Trophoblast cell (in vitro differentiated cells and primary cell): Measurements from ENCODE around the gene PCSK5.

Experiments
- DNase-seq, 2 donors: peaks; one replicate each; pipeline ENCODE4 v3.0.0-alpha.2; 2016
- H2AFZ ChIP-seq: 2 replicates; pipeline ENCODE4 v1.6.1; 2013; ENCODE audit warnings: low read length, moderate library complexity, mild to moderate bottlenecking; ENCODE audit not compliant: insufficient read depth, poor library complexity
- H2AK5ac ChIP-seq: 2 replicates; pipeline ENCODE4 v1.6.1; 2013; ENCODE audit warnings: mild to moderate bottlenecking, low read length
- H2BK120ac ChIP-seq: 2 replicates; pipeline ENCODE4 v1.6.1; 2013; ENCODE audit warnings: low read length, mild to moderate bottlenecking, moderate library complexity; ENCODE audit not compliant: insufficient read depth, poor library complexity
- H2BK12ac ChIP-seq: 2 replicates; pipeline ENCODE4 v1.6.1; 2013; ENCODE audit warnings: mild to moderate bottlenecking, low read length, moderate library complexity
- H2BK5ac ChIP-seq: 2 replicates; pipeline ENCODE4 v1.6.1; 2013; ENCODE audit warnings: low read length, low read depth, moderate library complexity, mild to moderate bottlenecking; ENCODE audit not compliant: poor library complexity
- H3K14ac ChIP-seq: 2 replicates; pipeline ENCODE4 v1.6.1; 2013; ENCODE audit warnings: mild to moderate bottlenecking, low read length
- H3K18ac ChIP-seq: 2 replicates; pipeline ENCODE4 v1.6.1; 2013; ENCODE audit warnings: mild to moderate bottlenecking, low read length
- H3K23ac ChIP-seq: 2 replicates; pipeline ENCODE4 v1.6.1; 2013; ENCODE audit warnings: low read length
- H3K27ac ChIP-seq: 2 replicates; pipeline ENCODE4 v1.5.1; 2013; ENCODE audit warnings: low read depth, mild to moderate bottlenecking, inconsistent platforms, low read length, moderate library complexity
- H3K27me3 ChIP-seq: 2 replicates; pipeline ENCODE4 v1.6.1; 2013; ENCODE audit warnings: inconsistent platforms, mild to moderate bottlenecking, low read length, moderate library complexity; ENCODE audit not compliant: insufficient read depth
- H3K36me3 ChIP-seq, 2 experiments: 1 replicate in 1 of 2; 2 replicates in 1 of 2; pipeline ENCODE4 v1.6.1; 2013; ENCODE audit warnings: low read length in 2 of 2, mild to moderate bottlenecking in 2 of 2, moderate library complexity in 1 of 2; ENCODE audit not compliant: insufficient read depth in 2 of 2, control insufficient read depth in 1 of 2
- H3K4ac ChIP-seq: 2 replicates; pipeline ENCODE4 v1.6.1; 2013; ENCODE audit warnings: low read depth, mild to moderate bottlenecking, low read length, moderate library complexity
- H3K4me1 ChIP-seq, 2 experiments: 1 replicate in 1 of 2; 2 replicates in 1 of 2; pipeline ENCODE4 v1.6.1; 2013; ENCODE audit warnings: low read length in 2 of 2, mild to moderate bottlenecking in 2 of 2, moderate library complexity in 1 of 2; ENCODE audit not compliant: insufficient read depth in 2 of 2, control insufficient read depth in 1 of 2
- H3K4me2 ChIP-seq: 2 replicates; pipeline ENCODE4 v1.6.1; 2013; ENCODE audit warnings: inconsistent platforms, mild to moderate bottlenecking, low read length, moderate library complexity
- H3K4me3 ChIP-seq: 2 replicates; pipeline ENCODE4 v1.5.1; 2013; ENCODE audit warnings: mild to moderate bottlenecking, low read depth, low read length, inconsistent platforms
- H3K79me1 ChIP-seq: one replicate; pipeline ENCODE4 v1.6.1; 2013; ENCODE audit warnings: low read length
- H3K79me2 ChIP-seq: 2 replicates; pipeline ENCODE4 v1.6.1; 2013; ENCODE audit warnings: low read length, mild to moderate bottlenecking; ENCODE audit not compliant: control insufficient read depth, insufficient read depth, poor library complexity
- H3K9ac ChIP-seq: 2 replicates; pipeline ENCODE4 v1.6.1; 2013; ENCODE audit warnings: mild to moderate bottlenecking, low read length
- H3K9me3 ChIP-seq: 2 replicates; pipeline ENCODE4 v1.6.1; 2013; ENCODE audit warnings: low read depth, mild to moderate bottlenecking, control low read depth, inconsistent platforms, low read length; ENCODE audit not compliant: insufficient read depth
- H4K12ac ChIP-seq: 2 replicates; pipeline ENCODE4 v1.6.1; 2013; ENCODE audit warnings: low read depth, mild to moderate bottlenecking, low read length, moderate library complexity
- H4K8ac ChIP-seq: 2 replicates; pipeline ENCODE4 v1.6.1; 2013; ENCODE audit warnings: low read depth, mild to moderate bottlenecking, low read length, moderate library complexity
- H4K91ac ChIP-seq: one replicate; pipeline ENCODE4 v1.6.1; 2013; ENCODE audit warnings: low read depth, mild to moderate bottlenecking, low read length, moderate library complexity
- WGBS: extraction: QIAGEN DNeasy Blood & Tissue Kit; methylation state at CpG from one replicate; pipeline ENCODE4 v1.1.7; 2013; ENCODE audit warnings: missing lambda C conversion rate; ENCODE audit not compliant: insufficient read length, insufficient coverage; ENCODE audit errors: extremely low coverage; 5-methylcytosine and 5-hydroxymethylcytosine counted together

PCSK5 gene

DNA sequence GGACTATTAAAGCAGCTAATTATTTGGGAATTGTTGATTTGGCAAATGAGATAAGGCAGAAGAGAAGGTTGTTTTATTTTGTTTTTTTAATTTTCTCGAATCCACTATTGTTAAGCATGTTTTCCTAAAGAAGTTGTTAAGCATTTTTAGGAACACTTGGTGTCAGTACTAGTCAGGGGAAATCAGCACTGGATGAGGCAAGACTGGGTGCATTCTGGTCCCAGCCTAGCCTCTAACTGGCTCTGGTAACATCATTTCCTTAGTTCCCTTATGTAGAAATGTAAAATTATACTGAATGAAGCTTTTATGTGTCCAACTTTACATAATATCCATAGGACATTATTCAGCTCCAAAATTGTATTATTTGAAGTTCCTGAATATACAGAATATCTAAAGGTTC is 196.1 kb downstream of the PCSK5 start:
- Histone ChIP-seq H2BK5ac (no peak overlapping the region), H3K4me3 (no peak overlapping the region), H2BK120ac (no peak overlapping the region), H2AK5ac (no peak overlapping the region), H3K9me3 (no peaks in the 10 kb centered on the region), H4K8ac (no peak overlapping the region), H3K23ac (no peak overlapping the region), H3K79me1 (no peaks in the 10 kb centered on the region), H2AFZ (no peak overlapping the region), H3K79me2 (no peaks in the 10 kb centered on the region), H2BK12ac (no peak overlapping the region), H3K27ac (no peak overlapping the region), H3K4me2 (no peak overlapping the region), H3K4ac (no peak overlapping the region), H3K18ac (no peak overlapping the region), H3K4me1 (no peaks in the 10 kb centered on the region), H4K91ac (no peak overlapping the region), H3K27me3 (no peaks in the 10 kb centered on the region), H4K12ac (no peak overlapping the region), H3K36me3 (peaks cover 2 to 5% of the 10 kb centered on the region in 2 experiments), H3K9ac (no peak overlapping the region), H3K14ac (no peak overlapping the region)
- no peak for DNase-seq
- no CpG with 5 or more reads among the region's 1 CpG for WGBS

DNA sequence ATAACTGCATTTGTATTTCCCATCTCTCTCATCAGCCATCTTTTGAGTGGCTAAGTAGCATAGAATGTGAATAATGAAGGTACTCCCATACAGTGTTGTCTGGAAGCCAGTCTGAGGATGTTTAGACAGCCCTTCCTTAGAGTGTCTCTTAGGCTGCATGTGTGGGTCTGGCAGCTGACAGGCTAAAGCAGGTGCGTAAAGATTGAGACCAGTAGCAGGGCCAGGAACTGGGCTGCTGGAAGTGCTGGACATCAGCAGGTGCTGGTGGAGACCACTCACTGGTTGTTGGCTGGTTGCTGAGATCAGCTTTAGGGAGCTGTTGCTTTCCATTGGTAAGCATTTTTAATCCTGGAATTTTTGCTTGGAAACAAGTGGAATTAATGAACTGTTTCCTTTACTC is 197.5 kb downstream of the PCSK5 start:
- DNase-seq, result no peak
- no peaks in the 10 kb centered on the region for H3K27me3 ChIP-seq
- H3K4me2 ChIP-seq, result no peak overlapping the region
- H3K23ac ChIP-seq, result no peak overlapping the region
- no peak overlapping the region for H3K9ac ChIP-seq
- H4K8ac ChIP-seq, result no peak overlapping the region
- no peaks in the 10 kb centered on the region for H3K79me2 ChIP-seq
- no peak overlapping the region for H4K12ac ChIP-seq
- no CpG with 5 or more reads among the region's 1 CpG for WGBS
- H3K4me1 ChIP-seq, result no peaks in the 10 kb centered on the region
- no peak overlapping the region for H3K4me3 ChIP-seq
- H3K27ac ChIP-seq, result no peak overlapping the region
- peaks cover 2 to 5% of the 10 kb centered on the region in 2 experiments for H3K36me3 ChIP-seq
- no peak overlapping the region for H2AK5ac ChIP-seq
- H2BK120ac ChIP-seq, result no peak overlapping the region
- H3K4ac ChIP-seq, result no peak overlapping the region
- H2BK5ac ChIP-seq, result no peak overlapping the region
- H3K14ac ChIP-seq, result no peak overlapping the region
- no peaks in the 10 kb centered on the region for H3K9me3 ChIP-seq
- no peak overlapping the region for H2BK12ac ChIP-seq
- no peak overlapping the region for H3K18ac ChIP-seq
- no peak overlapping the region for H2AFZ ChIP-seq
- H4K91ac ChIP-seq, result no peak overlapping the region
- no peaks in the 10 kb centered on the region for H3K79me1 ChIP-seq

DNA sequence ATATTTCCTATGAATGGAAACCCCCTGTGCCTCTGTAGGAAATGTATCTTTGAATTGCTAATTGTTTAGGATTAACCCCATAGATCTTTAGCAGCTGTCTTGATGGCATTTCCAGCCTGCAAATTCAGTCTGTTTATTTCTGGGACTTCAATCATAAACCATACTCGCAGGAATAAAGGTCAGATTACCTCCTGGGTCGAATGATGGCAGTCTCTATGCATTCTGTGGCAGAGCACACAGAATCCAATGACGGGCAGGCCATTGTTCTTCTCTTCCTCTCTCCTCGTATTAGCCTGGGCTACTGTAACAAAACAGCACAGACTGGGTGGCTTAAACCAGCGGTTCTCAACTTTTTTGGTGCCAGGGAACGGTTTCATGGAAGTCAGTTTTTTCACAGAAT is 199.9 kb downstream of the PCSK5 start:
- WGBS, result no CpG with 5 or more reads among the region's 6 CpGs
- H3K9me3 ChIP-seq, result no peaks in the 10 kb centered on the region

DNA sequence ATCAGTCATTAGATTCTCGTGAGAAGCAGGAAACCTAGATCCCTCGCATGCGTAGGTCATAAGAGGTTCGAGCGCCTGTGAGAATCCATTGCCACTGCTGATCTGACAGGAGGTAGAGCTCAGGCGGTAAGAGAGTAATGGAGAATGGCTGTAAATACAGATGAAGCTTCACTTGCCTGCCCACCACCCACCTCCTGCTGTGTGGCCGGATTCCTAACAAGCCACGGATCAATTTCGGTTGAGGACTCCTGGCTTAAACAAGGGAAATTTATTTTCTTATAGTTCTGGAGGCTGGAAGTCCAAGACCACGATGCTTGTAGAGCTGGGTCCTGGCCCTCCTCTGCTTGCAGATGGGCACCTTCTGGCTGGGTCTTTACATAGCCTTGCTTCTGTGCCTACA is 200.4 kb downstream of the PCSK5 start:
- Histone ChIP-seq H3K79me1 (no peaks in the 10 kb centered on the region), H2AFZ (no peak overlapping the region), H2BK5ac (no peak overlapping the region), H3K14ac (no peak overlapping the region), H2AK5ac (no peak overlapping the region), H2BK12ac (no peak overlapping the region), H3K4me3 (no peak overlapping the region), H3K4ac (no peak overlapping the region), H4K12ac (no peak overlapping the region), H4K91ac (no peak overlapping the region), H3K36me3 (peaks cover 3 to 6% of the 10 kb centered on the region in 2 experiments), H3K18ac (no peak overlapping the region), H3K9ac (no peak overlapping the region), H3K23ac (no peak overlapping the region), H3K27me3 (no peaks in the 10 kb centered on the region), H3K27ac (no peak overlapping the region), H3K4me1 (no peaks in the 10 kb centered on the region), H4K8ac (no peak overlapping the region), H3K79me2 (no peaks in the 10 kb centered on the region), H3K4me2 (no peak overlapping the region), H3K9me3 (no peaks in the 10 kb centered on the region), H2BK120ac (no peak overlapping the region)
- no peak for DNase-seq
- no CpG with 5 or more reads among the region's 10 CpGs for WGBS

More for the DNA sequence above, 199.9 kb downstream of the PCSK5 start:
- H3K9ac ChIP-seq, result no peak overlapping the region
- H3K79me2 ChIP-seq, result no peaks in the 10 kb centered on the region
- DNase-seq, result no peak
- H2AK5ac ChIP-seq, result no peak overlapping the region
- H4K91ac ChIP-seq, result no peak overlapping the region
- no peaks in the 10 kb centered on the region for H3K4me1 ChIP-seq
- H3K4me2 ChIP-seq, result no peak overlapping the region
- H3K23ac ChIP-seq, result no peak overlapping the region
- peaks cover 0 to 2% of the 10 kb centered on the region in 2 experiments for H3K36me3 ChIP-seq
- H4K12ac ChIP-seq, result no peak overlapping the region
- no peak overlapping the region for H3K4me3 ChIP-seq
- no peak overlapping the region for H3K27ac ChIP-seq
- H3K79me1 ChIP-seq, result no peaks in the 10 kb centered on the region
- H3K4ac ChIP-seq, result no peak overlapping the region
- no peak overlapping the region for H3K18ac ChIP-seq
- no peaks in the 10 kb centered on the region for H3K27me3 ChIP-seq
- no peak overlapping the region for H2BK12ac ChIP-seq
- no peak overlapping the region for H2BK5ac ChIP-seq
- no peak overlapping the region for H2BK120ac ChIP-seq
- H3K14ac ChIP-seq, result no peak overlapping the region
- H4K8ac ChIP-seq, result no peak overlapping the region
- H2AFZ ChIP-seq, result no peak overlapping the region
